GM06990 (cell line): ENCODE measurements around the gene PPP2R3B.

Experiments
- DNase-seq: peaks from one replicate; pipeline ENCODE4 v3.0.0-alpha.2; 2011; ENCODE audit not compliant: insufficient read length; ENCODE audit errors: extremely low read depth
- H3K27me3 ChIP-seq: replicated peaks from 2 replicates; pipeline ENCODE4 v1.6.0; 2011; ENCODE audit warnings: low read length; ENCODE audit not compliant: control insufficient read depth, insufficient read depth
- H3K36me3 ChIP-seq: 2 replicates; pipeline ENCODE4 v1.5.1; 2011; ENCODE audit warnings: low read length; ENCODE audit not compliant: control insufficient read depth, insufficient read depth
- H3K4me3 ChIP-seq: replicated peaks from 2 replicates; pipeline ENCODE4 v1.5.1; 2011; ENCODE audit warnings: low read depth, mild to moderate bottlenecking, control low read depth, low read length
- CTCF ChIP-seq: IDR thresholded peaks from 2 replicates; pipeline ENCODE4 v1.5.1; 2011; ENCODE audit warnings: low read length, control low read depth, mild to moderate bottlenecking, inconsistent platforms; ENCODE audit not compliant: insufficient read depth, poor library complexity, severe bottlenecking

Gene PPP2R3B

GRCh38 chrX:334971-335757, 51.5 kb downstream of the PPP2R3B start:
- no peaks in the 10 kb centered on the region for H3K27me3 ChIP-seq
- H3K4me3 ChIP-seq = no peak overlapping the region
- TF ChIP-seq CTCF = no peak
- no peak for DNase-seq
- H3K36me3 ChIP-seq = peaks cover 2% of the 10 kb centered on the region; the same call in 1 of the 2 replicates

- no peak overlapping the region for H3K4me3 ChIP-seq
- H3K27me3 ChIP-seq = no peaks in the 10 kb centered on the region
- peaks cover 2% of the 10 kb centered on the region; the same call in 1 of the 2 replicates for H3K36me3 ChIP-seq
- TF ChIP-seq CTCF = no peak
- DNase-seq = no peak
Measured at GRCh38 chrX:334331-334891, 52.3 kb downstream of the PPP2R3B start.

GRCh38 chrX:333611-334311, 52.9 kb downstream of the PPP2R3B start:
- H3K36me3 ChIP-seq = peaks cover 2% of the 10 kb centered on the region; the same call in 1 of the 2 replicates
- no peak overlapping the region for H3K4me3 ChIP-seq
- H3K27me3 ChIP-seq = no peaks in the 10 kb centered on the region
- no peak for DNase-seq
- TF ChIP-seq CTCF = no peak

- Histone ChIP-seq H3K27me3 (no peaks in the 10 kb centered on the region), H3K36me3 (peaks cover 2% of the 10 kb centered on the region; the same call in 1 of the 2 replicates), H3K4me3 (no peak overlapping the region)
- no peak for TF ChIP-seq CTCF
- DNase-seq = no peak
Measured at GRCh38 chrX:332916-333610, 53.6 kb downstream of the PPP2R3B start.

GRCh38 chrX:332496-332860, 54.2 kb downstream of the PPP2R3B start:
- H3K36me3 ChIP-seq = peaks cover 2% of the 10 kb centered on the region; the same call in 1 of the 2 replicates
- DNase-seq = no peak
- TF ChIP-seq CTCF = no peak
- H3K27me3 ChIP-seq = no peaks in the 10 kb centered on the region
- H3K4me3 ChIP-seq = no peak overlapping the region
